SK-N-DZ (cell line): ENCODE measurements around the gene CRB1.

Experiments used
- DNase-seq: peaks from one replicate; pipeline ENCODE4 v3.0.0-alpha.2; 2015; ENCODE audit warnings: low spot score
- small RNA-seq, 2 experiments: library from RNA; depleted of rRNA; stranded (forward); fragments of <200 nt; gene quantifications; one replicate each; pipeline ENCODE3, GENCODE V24; 2014

The CRB1 gene

GRCh38 chr1:197526736-197527371 is 258.8 kb downstream of the CRB1 start:
- peak; percentile 33 for DNase-seq

Small RNA genes within 50 kb of the gene (small RNA-seq; reads per million reads assigned to genes)
- gene MRPS21P3 = 0 reads per million in 2 experiments
